ENCODE measurements around the gene DENND5A. TPM values are rescaled to one million over a fixed set of nuclear protein-coding genes. Genes with fewer than 3 reads are reported as not detected.
A peak's percentile ranks its signal among the peaks of the same experiment; 100 is the strongest.

Gene DENND5A
- total RNA-seq, 1 experiment from 2014 or later, result 37.7 TPM

DNA sequence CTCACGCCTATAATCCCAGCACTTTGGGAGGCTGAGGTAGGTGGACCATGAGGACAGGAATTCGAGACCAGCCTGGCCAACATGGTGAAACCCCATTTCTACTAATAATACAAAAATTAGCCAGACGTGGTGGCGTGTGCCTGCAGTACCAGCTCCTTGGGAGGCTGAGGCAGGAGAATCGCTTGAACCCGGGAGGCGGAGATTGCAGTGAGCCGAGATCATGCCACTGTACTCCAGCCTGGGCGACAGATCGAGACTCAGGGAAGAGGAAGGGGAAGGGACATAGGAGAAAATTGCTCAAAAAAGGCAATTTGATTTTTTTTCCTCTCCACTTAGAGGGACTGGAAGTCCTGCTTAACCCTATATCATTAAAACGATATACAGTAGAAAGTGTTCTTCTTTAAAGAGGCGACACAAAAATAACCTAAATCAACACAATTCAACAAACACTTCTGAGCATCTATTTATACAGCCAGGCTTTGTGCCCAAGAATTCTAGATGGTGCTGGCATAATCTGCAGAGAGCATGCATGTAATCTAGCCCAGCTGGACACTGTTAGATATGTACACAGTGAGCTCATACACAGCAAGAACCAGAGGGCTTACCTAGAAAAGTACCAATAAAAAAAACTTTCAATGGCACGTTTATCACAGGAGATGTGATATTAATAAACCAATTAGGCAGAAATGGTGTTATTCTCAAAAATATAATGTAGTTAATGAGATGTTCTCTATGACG is 20.9 kb upstream of the DENND5A start:
- ATAC-seq (no peak), DNase-seq (no peak)
- Histone ChIP-seq H4K20me1 (ENCODE audit: low read length) (no peaks in the 10 kb centered on the region), H3K27ac (ENCODE audit: low read length) (no peak overlapping the region), H2AFZ (ENCODE audit: low read length) (no peak overlapping the region), H3K9me3 (ENCODE audit: low read length) (no peaks in the 10 kb centered on the region), H3F3A (ENCODE audit: low read length, unreplicated experiment) (peaks cover 5% of the 10 kb centered on the region), H3K9me2 (replicated peaks; ENCODE audit: low read length) (no peaks in the 10 kb centered on the region), H3K27me3 (ENCODE audit: low read length) (no peaks in the 10 kb centered on the region), H3K4me2 (ENCODE audit: low read length) (no peak overlapping the region), H3K9ac (ENCODE audit: low read length) (no peak overlapping the region), H3K79me2 (ENCODE audit: low read length) (no peaks in the 10 kb centered on the region), H3K4me1 (ENCODE audit: insufficient read depth, low read length) (no peaks in the 10 kb centered on the region), H3K4me3 (ENCODE audit: low read length) (no peak overlapping the region), H3K36me3 (ENCODE audit: low read depth, low read length) (peaks cover 2% of the 10 kb centered on the region; the same call in 1 of the 2 replicates)
- intact Hi-C loops (cut with micrococcal nuclease), result no loop called here
- no TSS peak for BruUV-seq (replicated peaks)
- ChIA-PET CTCF (no interaction called here), POLR2A (ENCODE audit: unreplicated experiment) (no interaction called here)
- TF ChIP-seq EZH2 (IDR thresholded peaks at IDR 0.05; ENCODE audit: low read length, unreplicated experiment) (no peak), EZH2phosphoT487 (IDR thresholded peaks at IDR 0.05; ENCODE audit: borderline replicate concordance, low read length) (no peak), CTCF (conservative IDR thresholded peaks at IDR 0.05; ENCODE audit: low read depth, low read length) (no peak)

DNA sequence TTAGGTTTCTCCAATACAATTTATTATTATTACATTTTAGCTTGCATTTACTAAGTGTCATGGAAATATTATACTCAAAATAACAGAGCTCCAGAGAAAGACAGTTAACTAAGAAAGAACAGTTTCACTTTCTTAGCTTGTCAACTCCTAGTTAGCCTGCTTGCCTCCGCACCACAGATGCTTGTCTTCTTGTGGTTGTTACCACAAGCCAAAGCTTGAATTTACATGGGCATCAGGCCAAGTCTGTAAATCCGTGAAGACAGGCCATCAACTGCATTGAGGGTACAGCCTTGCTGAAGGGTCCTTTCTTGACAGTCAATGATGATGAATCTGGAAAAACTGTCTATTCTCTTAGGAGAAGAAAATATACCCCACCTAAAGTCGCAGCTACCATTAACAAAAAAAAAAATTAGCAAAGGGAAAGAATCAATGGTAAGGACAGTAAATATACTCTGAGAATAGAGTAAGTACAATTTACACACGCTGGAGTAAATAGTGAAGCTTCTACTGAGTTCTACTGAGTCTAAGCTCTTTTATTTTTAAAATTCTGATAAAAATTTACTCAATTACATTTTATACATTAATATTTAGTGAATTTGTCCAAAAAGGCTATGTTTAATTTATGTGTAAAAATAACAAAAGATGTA is 15.6 kb upstream of the DENND5A start:
- no TSS peak for BruUV-seq (replicated peaks)
- DNase-seq (peak; percentile 77), ATAC-seq (peak; percentile 61)
- Histone ChIP-seq H3K4me2 (ENCODE audit: low read length) (peak overlapping the region; percentile 8), H3K27me3 (ENCODE audit: low read length) (no peaks in the 10 kb centered on the region), H2AFZ (ENCODE audit: low read length) (no peak overlapping the region), H3K36me3 (ENCODE audit: low read depth, low read length) (no peaks in the 10 kb centered on the region; the same call in 1 of the 2 replicates), H3F3A (ENCODE audit: low read length, unreplicated experiment) (peaks cover 5% of the 10 kb centered on the region), H3K4me1 (ENCODE audit: insufficient read depth, low read length) (peaks cover 8% of the 10 kb centered on the region; the same call in 1 of the 2 replicates), H3K27ac (ENCODE audit: low read length) (no peak overlapping the region), H3K9ac (ENCODE audit: low read length) (no peak overlapping the region), H4K20me1 (ENCODE audit: low read length) (no peaks in the 10 kb centered on the region), H3K9me3 (ENCODE audit: low read length) (no peaks in the 10 kb centered on the region), H3K9me2 (replicated peaks; ENCODE audit: low read length) (no peaks in the 10 kb centered on the region), H3K79me2 (ENCODE audit: low read length) (no peaks in the 10 kb centered on the region), H3K4me3 (ENCODE audit: low read length) (no peak overlapping the region)
- intact Hi-C loops (cut with micrococcal nuclease), result loop anchor here (5.0 kb wide), 2 partner anchors 82 to 127 kb away; no protein-coding TSS in a partner anchor
- POLR2A ChIA-PET (ENCODE audit: unreplicated experiment), result interaction anchor here (0.6 to 0.7 kb wide), 3 partner anchors 50 to 191 kb away, joined by 3 to 9 read pairs (median 6); partner anchors contain the start of gene IPO7
- TF ChIP-seq EZH2phosphoT487 (IDR thresholded peaks at IDR 0.05; ENCODE audit: borderline replicate concordance, low read length) (no peak), CTCF (conservative IDR thresholded peaks at IDR 0.05; ENCODE audit: low read depth, low read length) (no peak), EZH2 (IDR thresholded peaks at IDR 0.05; ENCODE audit: low read length, unreplicated experiment) (no peak)
- CTCF ChIA-PET, result interaction anchor here (0.7 to 1.0 kb wide), 2 partner anchors 179 to 226 kb away, joined by 3 read pairs; no protein-coding TSS in a partner anchor

Data from PC-3 (cell line).